IPS-15b (cell line): ENCODE results near the gene ATRN.

ENCODE experiments used
- H3K27me3 ChIP-seq: one replicate; pipeline ENCODE4 v1.6.1; 2013; ENCODE audit warnings: low read length; ENCODE audit not compliant: control insufficient read depth, insufficient read depth
- H3K36me3 ChIP-seq: one replicate; pipeline ENCODE4 v1.6.1; 2013; ENCODE audit warnings: low read length; ENCODE audit not compliant: control insufficient read depth, insufficient read depth
- H3K4me1 ChIP-seq: one replicate; pipeline ENCODE4 v1.6.1; 2013; ENCODE audit warnings: mild to moderate bottlenecking, low read length; ENCODE audit not compliant: control insufficient read depth, insufficient read depth
- H3K4me3 ChIP-seq: one replicate; pipeline ENCODE4 v1.5.1; 2013; ENCODE audit warnings: low read depth, low read length
- H3K9ac ChIP-seq: one replicate; pipeline ENCODE4 v1.6.1; 2013; ENCODE audit warnings: low read depth, mild to moderate bottlenecking, low read length
- H3K9me3 ChIP-seq: one replicate; pipeline ENCODE4 v1.6.1; 2013; ENCODE audit warnings: mild to moderate bottlenecking, low read length; ENCODE audit not compliant: control insufficient read depth, insufficient read depth

ATRN gene

DNA sequence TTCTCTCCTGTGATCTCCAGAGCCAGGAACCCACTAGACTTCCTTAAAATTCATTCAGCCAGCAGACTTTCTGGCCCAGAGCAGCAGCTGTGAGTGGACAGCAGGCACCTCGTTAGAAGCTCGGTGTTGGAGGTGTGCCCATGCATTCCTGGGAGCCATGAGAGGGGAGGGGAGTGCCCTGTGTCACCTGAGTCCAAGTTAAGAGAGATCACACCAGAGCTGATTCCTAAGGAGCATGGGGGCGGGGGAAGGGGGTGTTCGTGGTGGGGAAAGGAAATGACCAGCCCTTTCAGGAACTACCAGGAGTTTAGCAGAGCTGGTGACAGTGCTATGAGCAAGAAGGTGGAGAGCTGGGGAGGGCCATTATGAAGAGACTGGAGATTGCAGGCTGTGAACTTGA, 145.4 kb downstream of the ATRN start:
- Histone ChIP-seq H3K27me3 (no peaks in the 10 kb centered on the region), H3K4me3 (no peak overlapping the region), H3K9me3 (no peaks in the 10 kb centered on the region), H3K9ac (no peak overlapping the region), H3K36me3 (no peaks in the 10 kb centered on the region), H3K4me1 (no peaks in the 10 kb centered on the region)

DNA sequence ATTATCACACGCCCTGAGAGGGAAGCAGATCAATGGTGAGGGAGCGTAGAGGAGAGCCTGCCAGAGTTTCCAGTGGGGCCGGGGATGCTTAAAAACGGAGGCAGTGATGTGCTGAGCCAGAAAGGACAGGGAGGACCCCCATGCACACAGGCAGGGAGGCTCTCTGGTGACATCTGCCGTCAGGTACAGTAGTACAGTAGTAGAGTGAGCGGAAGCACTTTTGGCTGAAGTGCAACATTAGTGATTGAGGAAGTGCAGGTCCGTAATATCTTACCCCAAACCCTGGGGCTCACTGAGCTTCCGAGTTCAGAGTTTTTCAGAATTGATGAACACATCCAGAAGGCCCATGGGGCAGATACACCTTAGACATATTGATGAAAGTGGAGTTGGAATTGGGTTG, 150.3 kb downstream of the ATRN start:
- Histone ChIP-seq H3K9me3 (no peaks in the 10 kb centered on the region), H3K9ac (no peak overlapping the region)

DNA sequence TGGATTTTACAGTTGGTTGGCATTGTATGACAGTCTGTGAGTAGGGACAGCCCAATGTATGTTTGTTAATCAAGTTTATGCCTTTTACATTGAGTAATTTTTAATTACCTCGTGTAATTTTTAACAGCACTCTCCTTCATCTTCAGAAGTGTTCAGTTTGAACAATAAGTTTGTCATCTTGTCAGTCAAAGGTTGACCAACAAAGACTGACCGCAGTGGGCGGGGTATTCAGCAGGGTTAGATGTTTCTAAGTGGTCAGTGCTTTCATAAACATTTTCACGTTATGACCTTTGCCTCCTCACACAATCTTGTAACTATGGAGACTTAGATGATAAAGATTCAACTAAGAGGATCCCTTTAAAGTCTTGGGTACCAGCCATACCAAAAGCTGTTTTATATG, 151.6 kb downstream of the ATRN start:
- no peaks in the 10 kb centered on the region for H3K36me3 ChIP-seq
- H3K27me3 ChIP-seq, result no peaks in the 10 kb centered on the region
- no peak overlapping the region for H3K4me3 ChIP-seq
- H3K9ac ChIP-seq, result no peak overlapping the region
- H3K4me1 ChIP-seq, result peaks cover 3% of the 10 kb centered on the region
- no peaks in the 10 kb centered on the region for H3K9me3 ChIP-seq

More for the DNA sequence above, 150.3 kb downstream of the ATRN start:
- no peaks in the 10 kb centered on the region for H3K36me3 ChIP-seq
- H3K27me3 ChIP-seq, result no peaks in the 10 kb centered on the region
- peaks cover 3% of the 10 kb centered on the region for H3K4me1 ChIP-seq
- no peak overlapping the region for H3K4me3 ChIP-seq

DNA sequence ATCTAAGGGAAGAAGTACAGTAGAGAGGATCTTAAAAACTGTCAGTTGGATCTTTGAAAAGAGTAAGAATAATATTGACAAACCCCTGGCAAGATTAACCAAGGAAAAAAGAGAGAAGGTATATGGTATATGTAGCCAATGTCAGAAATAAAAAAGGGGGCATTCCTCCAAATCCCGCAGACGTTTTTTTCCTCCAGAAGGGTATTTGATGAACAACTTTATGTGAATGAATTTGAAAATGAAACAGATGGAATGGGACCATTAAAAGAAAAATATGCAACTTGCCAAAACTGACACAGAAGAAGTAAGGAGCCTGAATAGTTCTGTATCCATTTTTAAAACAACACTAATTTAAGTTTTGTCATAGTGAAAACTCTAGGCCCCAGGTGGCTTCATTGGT, 156.7 kb downstream of the ATRN start:
- H3K27me3 ChIP-seq, result no peaks in the 10 kb centered on the region
- H3K9ac ChIP-seq, result no peak overlapping the region
- H3K4me3 ChIP-seq, result no peak overlapping the region
- H3K4me1 ChIP-seq, result peaks cover 9% of the 10 kb centered on the region
- H3K9me3 ChIP-seq, result no peaks in the 10 kb centered on the region
- H3K36me3 ChIP-seq, result no peaks in the 10 kb centered on the region

DNA sequence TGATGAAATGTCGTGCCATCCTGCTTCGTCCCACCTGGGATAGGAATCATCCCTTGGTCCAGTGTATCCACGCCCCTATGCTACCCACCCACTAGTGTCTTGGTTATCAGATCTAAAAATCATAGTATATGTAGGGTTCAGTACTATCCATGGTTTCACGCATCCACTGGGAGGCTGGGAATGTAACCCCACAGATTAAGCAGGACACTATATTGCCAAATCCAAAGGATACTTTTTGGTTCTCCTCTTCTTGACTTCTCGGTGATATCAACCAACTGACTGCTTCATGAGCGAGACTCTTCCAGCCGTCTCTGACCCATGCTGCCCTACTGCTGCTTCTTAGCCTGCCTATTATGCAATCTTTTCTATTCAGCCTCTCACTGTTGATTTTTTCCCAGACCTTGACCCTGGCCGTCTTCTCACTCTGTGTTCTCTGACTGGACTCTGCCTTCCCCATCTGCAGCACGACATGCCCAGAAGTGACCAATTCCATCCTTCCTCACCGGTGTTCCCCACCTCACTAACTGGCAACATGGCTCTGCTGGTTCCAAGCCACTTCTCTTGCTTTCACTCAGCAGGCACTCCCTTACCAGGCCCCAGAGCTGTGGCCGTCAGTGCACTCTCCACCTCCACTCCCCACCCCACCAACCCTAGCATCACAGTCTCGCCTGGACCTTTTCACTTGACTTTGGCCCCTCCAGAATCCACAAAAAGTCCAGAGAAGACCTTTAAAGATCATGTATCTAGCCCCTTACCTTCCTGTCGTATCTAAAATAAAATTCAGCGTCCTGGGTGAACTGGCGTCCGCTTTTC, 157.9 kb downstream of the ATRN start:
- Histone ChIP-seq H3K9ac (no peak overlapping the region), H3K36me3 (no peaks in the 10 kb centered on the region), H3K9me3 (no peaks in the 10 kb centered on the region), H3K27me3 (no peaks in the 10 kb centered on the region), H3K4me3 (no peak overlapping the region), H3K4me1 (peaks cover 6% of the 10 kb centered on the region)

GRCh38 chr20:3629893-3630292, 159.1 kb downstream of the ATRN start:
- Histone ChIP-seq H3K9me3 (no peaks in the 10 kb centered on the region), H3K4me3 (no peak overlapping the region), H3K9ac (no peak overlapping the region), H3K4me1 (peaks cover 6% of the 10 kb centered on the region), H3K27me3 (no peaks in the 10 kb centered on the region), H3K36me3 (no peaks in the 10 kb centered on the region)

DNA sequence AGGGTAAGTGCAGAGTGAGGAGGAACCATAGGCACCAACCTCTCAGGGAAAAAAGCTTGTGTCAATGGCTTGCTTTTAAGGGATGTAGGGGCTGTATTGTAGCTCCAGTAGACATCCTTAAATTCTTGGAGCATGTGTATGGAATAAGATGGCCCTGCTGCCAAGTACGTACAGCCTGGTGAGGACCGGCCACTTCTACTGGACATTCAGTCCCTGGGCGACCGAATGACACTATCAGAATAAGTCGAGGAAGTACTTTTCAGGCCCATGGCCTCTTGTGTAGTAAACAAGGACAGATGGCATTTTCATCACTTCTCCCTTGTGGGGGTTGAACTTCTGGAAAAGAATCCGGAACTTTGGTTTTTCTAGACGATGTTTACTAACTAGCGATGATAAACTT, 159.6 kb downstream of the ATRN start:
- no peak overlapping the region for H3K9ac ChIP-seq
- no peaks in the 10 kb centered on the region for H3K9me3 ChIP-seq
- H3K4me3 ChIP-seq, result no peak overlapping the region
- no peaks in the 10 kb centered on the region for H3K27me3 ChIP-seq
- no peaks in the 10 kb centered on the region for H3K36me3 ChIP-seq
- peaks cover 6% of the 10 kb centered on the region for H3K4me1 ChIP-seq

DNA sequence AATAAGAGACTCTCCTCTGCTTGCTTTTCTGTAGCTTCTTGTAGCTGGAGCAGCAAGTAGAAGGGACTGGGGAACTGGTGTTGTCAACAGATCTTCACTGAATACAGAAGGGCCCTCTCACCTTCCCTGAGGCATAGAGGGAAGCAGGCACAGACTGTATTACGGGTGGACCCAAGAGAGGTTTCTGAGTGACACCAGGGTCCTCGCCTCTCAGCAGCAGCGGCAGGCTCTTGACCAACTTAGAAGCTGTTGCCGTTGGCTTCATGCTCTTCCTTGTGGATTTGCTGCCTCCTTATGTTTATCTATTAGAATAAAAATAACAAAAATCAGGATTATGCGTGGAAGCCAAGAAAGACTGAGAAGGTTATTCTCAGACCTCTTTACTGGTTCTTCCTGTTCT, 160.7 kb downstream of the ATRN start:
- peaks cover 6% of the 10 kb centered on the region for H3K4me1 ChIP-seq
- H3K9me3 ChIP-seq, result no peaks in the 10 kb centered on the region
- no peaks in the 10 kb centered on the region for H3K36me3 ChIP-seq
- H3K27me3 ChIP-seq, result no peaks in the 10 kb centered on the region
- H3K4me3 ChIP-seq, result no peak overlapping the region
- no peak overlapping the region for H3K9ac ChIP-seq

- H3K36me3 ChIP-seq, result no peaks in the 10 kb centered on the region
- H3K27me3 ChIP-seq, result no peaks in the 10 kb centered on the region
- no peak overlapping the region for H3K9ac ChIP-seq
- no peaks in the 10 kb centered on the region for H3K9me3 ChIP-seq
- no peak overlapping the region for H3K4me3 ChIP-seq
- peaks cover 6% of the 10 kb centered on the region for H3K4me1 ChIP-seq
These were observed 161.6 kb downstream of the ATRN start for GRCh38 chr20:3632311-3633004.

DNA sequence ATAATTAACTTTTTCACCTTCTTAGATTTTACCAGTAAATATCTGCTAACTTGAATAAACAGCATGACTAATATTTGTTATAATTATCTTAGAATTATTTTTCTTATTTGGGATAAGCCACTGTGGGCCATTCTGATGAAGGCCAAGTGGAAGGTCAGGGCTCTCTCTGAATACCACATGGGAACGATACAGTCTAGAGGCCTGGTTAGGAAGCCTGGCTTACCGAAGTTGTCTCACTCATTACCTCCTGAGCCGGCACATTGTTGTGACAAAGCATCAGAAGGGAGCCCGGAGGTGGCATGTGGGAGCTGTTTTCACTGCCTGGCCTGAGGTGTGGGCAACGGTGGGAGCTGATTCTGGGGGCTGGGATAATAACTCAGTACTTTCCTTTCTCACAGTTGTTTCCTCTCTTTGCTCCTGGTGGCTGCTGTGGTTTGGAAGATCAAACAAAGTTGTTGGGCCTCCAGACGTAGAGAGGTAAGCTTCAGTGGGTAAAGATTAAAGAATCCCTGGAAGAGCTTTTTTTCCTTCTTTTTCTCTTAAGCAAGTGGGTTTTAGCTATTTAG, 163.2 kb downstream of the ATRN start:
- H3K4me3 ChIP-seq, result no peak overlapping the region

DNA sequence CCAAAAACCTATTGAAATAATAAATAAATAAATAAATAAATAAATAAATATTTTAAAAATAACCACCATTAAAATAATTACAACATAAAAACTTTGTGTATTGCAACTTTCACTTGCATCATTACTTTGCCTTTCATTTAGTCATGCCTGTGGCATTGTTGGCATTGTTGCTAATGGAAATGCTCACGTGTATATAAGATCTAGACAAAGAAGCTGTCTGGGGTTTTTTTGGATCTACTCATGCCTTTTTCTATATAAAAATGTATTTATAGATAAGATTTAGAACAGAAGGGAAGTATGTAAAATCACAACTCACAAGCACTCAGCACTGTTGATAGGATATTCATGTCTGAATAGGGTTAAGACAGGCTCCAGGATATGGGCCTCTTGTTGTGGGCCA, 164.5 kb downstream of the ATRN start:
- Histone ChIP-seq H3K4me3 (no peak overlapping the region), H3K36me3 (no peaks in the 10 kb centered on the region), H3K9me3 (no peaks in the 10 kb centered on the region), H3K4me1 (peaks cover under 1% of the 10 kb centered on the region), H3K9ac (no peak overlapping the region), H3K27me3 (no peaks in the 10 kb centered on the region)

More for the DNA sequence above, 163.2 kb downstream of the ATRN start:
- Histone ChIP-seq H3K4me1 (peaks cover 6% of the 10 kb centered on the region), H3K36me3 (no peaks in the 10 kb centered on the region), H3K27me3 (no peaks in the 10 kb centered on the region), H3K9me3 (no peaks in the 10 kb centered on the region), H3K9ac (no peak overlapping the region)

DNA sequence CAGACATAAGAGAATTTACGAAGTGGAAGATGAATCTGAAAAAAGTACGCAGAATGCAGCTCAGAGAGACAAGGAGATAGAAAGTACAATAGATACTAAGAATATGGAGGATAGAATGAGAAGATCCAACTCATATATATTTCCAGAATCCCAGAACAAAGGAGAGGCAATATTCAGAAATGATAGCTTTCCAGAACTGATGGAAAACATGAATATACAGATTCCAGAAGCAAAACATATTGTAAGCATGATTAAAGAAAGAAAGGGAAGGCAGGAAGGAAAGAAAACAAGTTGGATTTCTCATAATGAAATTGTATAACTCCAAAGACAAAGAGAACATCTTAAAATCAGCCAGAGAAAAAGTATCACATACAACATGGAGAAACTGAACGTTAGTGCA, 169.4 kb downstream of the ATRN start:
- H3K4me3 ChIP-seq, result no peak overlapping the region

More for the DNA sequence above, 169.4 kb downstream of the ATRN start:
- Histone ChIP-seq H3K9me3 (no peaks in the 10 kb centered on the region), H3K9ac (no peak overlapping the region), H3K4me1 (no peaks in the 10 kb centered on the region), H3K36me3 (no peaks in the 10 kb centered on the region), H3K27me3 (no peaks in the 10 kb centered on the region)
